C4-2B (cell line): ENCODE results near the gene CNTROB.

ENCODE experiments used
- H3K27ac ChIP-seq: fragments of 450-650 bp; 2 replicates; pipeline ENCODE4 v1.5.1; 2017
- CTCF ChIP-seq: fragments of 450-650 bp; conservative IDR thresholded peaks from 2 replicates; pipeline ENCODE4 v1.5.1; 2017; ENCODE audit warnings: mild to moderate bottlenecking
- ZFX ChIP-seq: fragments of 450-650 bp; IDR thresholded peaks from 2 replicates; pipeline ENCODE4 v1.6.1; 2017

CNTROB gene

DNA sequence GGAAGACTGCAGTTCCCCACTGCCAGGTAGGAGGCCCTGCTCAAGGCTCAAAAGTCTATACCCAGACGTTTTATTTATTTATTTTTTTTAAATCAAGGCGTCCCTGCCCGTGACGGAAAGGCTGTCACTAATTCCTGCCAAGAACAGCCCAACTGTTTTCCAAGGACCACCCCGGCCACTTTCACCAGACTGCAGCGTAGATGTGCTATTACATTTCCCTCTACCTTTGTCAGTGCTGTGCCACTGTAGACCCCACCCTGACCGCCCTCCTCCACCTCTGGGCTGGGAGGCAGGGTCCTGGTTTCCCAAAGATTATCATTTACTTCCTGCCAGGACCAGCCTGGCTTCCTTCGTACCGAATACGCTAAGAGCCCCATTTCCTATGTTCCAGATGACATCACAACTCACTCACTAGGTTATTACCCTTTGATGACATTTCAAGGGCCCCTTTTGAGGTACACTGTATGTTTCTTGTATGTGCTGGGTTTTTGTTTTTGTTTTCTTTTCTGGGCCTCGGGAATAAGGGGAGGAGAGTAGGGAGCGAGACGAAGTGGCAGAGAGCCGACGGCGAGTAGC is 9.6 kb upstream of the CNTROB start:
- no peak for TF ChIP-seq CTCF
- TF ChIP-seq ZFX, result no peak
- no peak overlapping the region for H3K27ac ChIP-seq

GRCh38 chr17:7922845-7923628 is 9.0 kb upstream of the CNTROB start:
- no peak for TF ChIP-seq ZFX
- TF ChIP-seq CTCF, result no peak
- no peak overlapping the region for H3K27ac ChIP-seq

- no peak for TF ChIP-seq CTCF
- TF ChIP-seq ZFX, result no peak
Observed at GRCh38 chr17:7927596-7927995, 4.4 kb upstream of the CNTROB start.

DNA sequence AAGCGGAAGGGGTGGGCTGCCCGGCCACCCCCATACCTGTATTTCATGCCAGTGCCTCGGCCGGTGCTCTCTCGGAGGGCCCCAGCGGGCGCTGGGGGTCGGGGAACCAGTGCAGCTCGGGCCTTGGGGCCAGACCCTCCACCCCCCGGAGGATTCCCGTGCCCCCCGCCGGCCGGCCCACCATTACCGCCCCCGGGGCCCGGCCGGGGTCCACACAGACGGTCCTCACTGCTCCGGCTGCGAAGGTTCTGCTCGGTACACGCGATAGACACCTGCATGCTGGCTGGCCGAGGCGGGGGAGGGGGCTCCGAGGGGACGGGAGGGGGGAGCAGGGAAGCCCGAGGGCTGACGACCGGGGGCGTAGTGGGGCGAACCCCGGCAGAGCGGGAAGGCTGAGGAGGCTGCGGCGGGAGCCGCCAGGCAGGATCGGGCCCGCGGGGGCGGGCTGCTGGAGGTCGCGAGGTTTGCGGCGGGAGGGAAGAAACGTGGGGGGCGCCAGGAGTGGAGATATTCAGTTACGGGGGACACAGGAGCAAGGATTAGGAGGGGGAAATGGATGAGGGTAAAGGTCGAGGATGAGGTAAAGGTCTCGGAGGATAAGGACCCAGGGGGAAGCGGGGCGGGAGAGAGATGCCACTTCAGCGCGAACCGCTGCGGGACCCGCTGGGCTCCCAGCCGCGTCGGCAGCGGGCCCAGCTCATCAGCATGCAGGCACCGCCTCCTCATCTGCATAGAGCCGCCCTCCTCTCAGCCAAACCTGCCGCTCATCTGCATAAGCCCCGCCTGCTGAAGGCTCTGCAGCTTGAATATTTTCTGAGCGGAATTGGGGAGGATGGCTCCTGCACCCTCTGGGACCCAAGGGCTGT is 2.6 kb upstream of the CNTROB start, which contains the start of gene KCNAB3:
TSS of gene KCNAB3 (minus strand) at position 699 of the 866 bp plus-strand sequence. CDS start at position 278, 421 bp downstream.
- TF ChIP-seq CTCF (no peak), ZFX (no peak)
- no peak within 1 kb of the TSS; the same call in 1 of the 2 replicates for H3K27ac ChIP-seq

More at GRCh38 chr17:7927596-7927995, 4.4 kb upstream of the CNTROB start:
- no peak overlapping the region for H3K27ac ChIP-seq

DNA sequence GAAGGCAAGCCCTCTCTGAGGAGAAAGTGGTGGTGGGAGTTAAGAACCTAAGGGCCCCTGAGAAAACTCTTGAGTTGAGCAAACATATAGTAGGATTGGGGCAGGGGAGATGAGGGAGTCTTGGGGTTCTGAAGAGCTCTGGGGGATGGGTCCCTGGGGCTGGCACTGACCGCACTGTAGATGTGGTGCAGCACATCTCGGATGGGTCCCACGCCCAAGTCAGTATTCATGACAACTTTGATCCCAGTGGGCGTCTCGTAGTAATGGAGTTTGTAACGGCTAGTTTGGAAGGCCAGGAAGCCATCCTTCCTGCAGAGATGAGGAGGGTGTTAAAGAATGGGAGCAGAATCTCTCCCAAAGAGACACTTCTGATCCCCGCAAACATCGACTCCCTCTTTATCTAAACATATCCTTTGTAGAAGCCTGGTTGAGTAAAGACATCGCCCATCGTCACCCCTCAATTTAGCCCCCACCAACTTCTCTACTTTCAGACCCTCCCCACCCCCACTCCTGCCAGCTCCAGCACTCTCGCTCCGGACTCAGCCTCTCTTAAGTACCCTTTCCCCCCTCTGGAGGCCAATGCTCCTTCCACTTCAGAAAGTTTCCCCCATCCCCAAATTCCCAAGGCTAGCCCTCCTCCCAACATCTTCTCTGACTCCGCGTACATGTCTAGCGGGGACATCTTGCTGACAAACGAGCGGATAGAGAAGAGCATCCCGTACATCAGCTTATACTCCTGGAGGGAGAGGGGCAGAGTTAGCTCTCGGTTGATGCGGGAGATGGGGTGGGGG is 970 bp upstream of the CNTROB start:
- TF ChIP-seq ZFX (no peak), CTCF (no peak)
- H3K27ac ChIP-seq, result peak overlapping the region; percentile 86

- peak overlapping the region; percentile 86 for H3K27ac ChIP-seq
- TF ChIP-seq CTCF (no peak), ZFX (no peak)
Observed at GRCh38 chr17:7932483-7932891, 481 bp downstream of the CNTROB start.
